Measurements from ENCODE around the gene NR6A1.

DNA sequence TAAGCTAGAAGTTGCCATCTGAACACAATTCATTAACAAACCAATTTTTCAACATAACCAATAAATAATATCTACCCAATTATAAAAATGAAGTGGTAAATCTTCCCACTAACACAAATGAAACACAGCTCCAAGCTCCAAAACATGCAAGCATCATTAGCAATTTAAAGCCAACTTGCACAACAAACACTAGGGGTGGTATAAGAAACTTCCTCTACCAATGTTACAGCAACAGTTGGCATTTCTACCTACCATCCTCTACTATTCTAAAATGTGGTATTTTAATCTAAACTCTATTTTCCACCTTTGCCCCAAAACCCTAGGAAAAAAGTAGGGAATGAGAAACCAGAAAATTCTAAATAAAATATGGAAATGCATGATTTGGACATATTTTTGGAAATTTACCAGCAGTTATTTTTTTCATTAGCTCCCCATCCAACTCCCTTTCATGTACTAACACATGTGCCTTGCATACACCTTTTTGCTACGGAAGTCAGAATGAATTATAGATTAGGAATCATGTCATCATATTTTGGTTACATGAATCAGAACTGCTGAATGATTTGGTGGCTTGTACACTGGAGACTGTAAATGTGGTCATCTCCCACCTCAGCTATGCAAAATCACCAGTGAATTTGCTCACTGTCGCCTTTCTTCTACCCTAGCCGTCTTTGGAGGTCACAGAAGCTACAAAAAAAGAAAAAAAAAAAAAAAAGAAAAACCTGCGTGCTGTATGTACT is 4.1 kb downstream of the NR6A1 start:
- TF ChIP-seq, protein P1, sequence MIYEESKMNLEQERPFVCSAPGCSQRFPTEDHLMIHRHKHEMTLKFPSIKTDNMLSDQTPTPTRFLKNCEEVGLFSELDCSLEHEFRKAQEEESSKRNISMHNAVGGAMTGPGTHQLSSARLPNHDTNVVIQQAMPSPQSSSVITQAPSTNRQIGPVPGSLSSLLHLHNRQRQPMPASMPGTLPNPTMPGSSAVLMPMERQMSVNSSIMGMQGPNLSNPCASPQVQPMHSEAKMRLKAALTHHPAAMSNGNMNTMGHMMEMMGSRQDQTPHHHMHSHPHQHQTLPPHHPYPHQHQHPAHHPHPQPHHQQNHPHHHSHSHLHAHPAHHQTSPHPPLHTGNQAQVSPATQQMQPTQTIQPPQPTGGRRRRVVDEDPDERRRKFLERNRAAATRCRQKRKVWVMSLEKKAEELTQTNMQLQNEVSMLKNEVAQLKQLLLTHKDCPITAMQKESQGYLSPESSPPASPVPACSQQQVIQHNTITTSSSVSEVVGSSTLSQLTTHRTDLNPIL (CRISPR knock-in tag; IDR thresholded peaks at IDR 0.05; ENCODE audit: low read depth) = no peak
- TF ChIP-seq ZNF8 (CRISPR knock-in tag; IDR thresholded peaks at IDR 0.05) = no peak
- no peak for TF ChIP-seq GLIS3 (CRISPR knock-in tag; IDR thresholded peaks at IDR 0.05)
- TF ChIP-seq, protein P2, sequence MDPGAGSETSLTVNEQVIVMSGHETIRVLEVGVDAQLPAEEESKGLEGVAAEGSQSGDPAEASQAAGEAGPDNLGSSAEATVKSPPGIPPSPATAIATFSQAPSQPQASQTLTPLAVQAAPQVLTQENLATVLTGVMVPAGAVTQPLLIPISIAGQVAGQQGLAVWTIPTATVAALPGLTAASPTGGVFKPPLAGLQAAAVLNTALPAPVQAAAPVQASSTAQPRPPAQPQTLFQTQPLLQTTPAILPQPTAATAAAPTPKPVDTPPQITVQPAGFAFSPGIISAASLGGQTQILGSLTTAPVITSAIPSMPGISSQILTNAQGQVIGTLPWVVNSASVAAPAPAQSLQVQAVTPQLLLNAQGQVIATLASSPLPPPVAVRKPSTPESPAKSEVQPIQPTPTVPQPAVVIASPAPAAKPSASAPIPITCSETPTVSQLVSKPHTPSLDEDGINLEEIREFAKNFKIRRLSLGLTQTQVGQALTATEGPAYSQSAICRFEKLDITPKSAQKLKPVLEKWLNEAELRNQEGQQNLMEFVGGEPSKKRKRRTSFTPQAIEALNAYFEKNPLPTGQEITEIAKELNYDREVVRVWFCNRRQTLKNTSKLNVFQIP (CRISPR knock-in tag; IDR thresholded peaks at IDR 0.05; ENCODE audit: borderline replicate concordance, low read depth) = no peak
- no peak for TF ChIP-seq ZFP3 (CRISPR knock-in tag; IDR thresholded peaks at IDR 0.05)
- TF ChIP-seq ZFP30 (CRISPR knock-in tag; IDR thresholded peaks at IDR 0.05) = no peak

Data from SK-N-SH treated with all-trans-retinoic acid at 6 μM for 48 hours (cell line).